CD4-positive, alpha-beta T cell treated with Interleukin-17A for 4 hours (primary cell): ENCODE measurements around the gene SLC26A1.

Experiments
- DNase-seq: peaks from one replicate; pipeline ENCODE4 v3.0.0-alpha.2; 2020; ENCODE audit warnings: mixed read lengths

The SLC26A1 gene

GRCh38 chr4:997375-998071, 4.3 kb upstream of the SLC26A1 start:
- DNase-seq, result no peak

- DNase-seq, result no peak
These were observed 3.8 kb upstream of the SLC26A1 start for GRCh38 chr4:996997-997374.

- no peak for DNase-seq
These were observed 3.1 kb upstream of the SLC26A1 start for GRCh38 chr4:996030-996996.

GRCh38 chr4:995311-996026, 2.3 kb upstream of the SLC26A1 start:
- no peak for DNase-seq

GRCh38 chr4:992297-993110, 700 bp downstream of the SLC26A1 start:
- DNase-seq, result no peak

- DNase-seq, result no peak
These were observed 1.5 kb downstream of the SLC26A1 start for GRCh38 chr4:991451-992296.

- DNase-seq, result no peak
These were observed 2.3 kb downstream of the SLC26A1 start for GRCh38 chr4:990746-991367.

GRCh38 chr4:989722-990471, 3.3 kb downstream of the SLC26A1 start:
- no peak for DNase-seq

GRCh38 chr4:988726-989721, 4.2 kb downstream of the SLC26A1 start:
- no peak for DNase-seq

- no peak for DNase-seq
These were observed 5.3 kb downstream of the SLC26A1 start for GRCh38 chr4:987624-988513.

GRCh38 chr4:986879-987623, 6.2 kb downstream of the SLC26A1 start, which contains the start of gene IDUA:
TSS of gene IDUA (plus strand) at chr4:987044. CDS start at chr4:987085, 41 bp downstream.
- DNase-seq, result peak; percentile 94

- DNase-seq, result no peak
These were observed 6.8 kb downstream of the SLC26A1 start for GRCh38 chr4:986428-986878.

- peak; percentile 87 for DNase-seq
These were observed 7.9 kb downstream of the SLC26A1 start for GRCh38 chr4:985123-985830.

- DNase-seq, result no peak
These were observed 8.7 kb downstream of the SLC26A1 start for GRCh38 chr4:984336-985054.

GRCh38 chr4:982814-983213, 10.4 kb downstream of the SLC26A1 start:
- DNase-seq, result no peak

GRCh38 chr4:982291-982690, 10.9 kb downstream of the SLC26A1 start:
- DNase-seq, result no peak
